GM04504 (cell line): ENCODE measurements around the gene TCF20.

ENCODE experiments used
- DNase-seq: peaks from one replicate; pipeline ENCODE4 v3.0.0-alpha.2; 2012; ENCODE audit warnings: low read depth

Gene TCF20

GRCh38 chr22:42270510-42271190 lies at the start of gene TCF20:
TSS of gene TCF20 (minus strand) at chr22:42270653. CDS start at chr22:42215305, 55,348 bp downstream.
- peak; percentile 24 for DNase-seq

GRCh38 chr22:42319386-42319785 lies 48.9 kb upstream of the TCF20 start:
- no peak for DNase-seq

- DNase-seq: no peak
Measured at GRCh38 chr22:42318967-42319366, 48.5 kb upstream of the TCF20 start.

GRCh38 chr22:42317691-42318547 lies 47.5 kb upstream of the TCF20 start:
- DNase-seq: no peak

GRCh38 chr22:42317008-42317407 lies 46.6 kb upstream of the TCF20 start:
- peak; percentile 28 for DNase-seq

- no peak for DNase-seq
Measured at GRCh38 chr22:42315392-42315756, 44.9 kb upstream of the TCF20 start.

GRCh38 chr22:42314709-42315391 lies 44.4 kb upstream of the TCF20 start:
- no peak for DNase-seq

GRCh38 chr22:42313804-42314581 lies 43.5 kb upstream of the TCF20 start:
- DNase-seq: no peak

GRCh38 chr22:42313204-42313603 lies 42.8 kb upstream of the TCF20 start:
- DNase-seq: no peak

GRCh38 chr22:42310291-42311015 lies 40.0 kb upstream of the TCF20 start:
- no peak for DNase-seq

GRCh38 chr22:42309865-42310264 lies 39.4 kb upstream of the TCF20 start:
- no peak for DNase-seq

GRCh38 chr22:42308892-42309468 lies 38.5 kb upstream of the TCF20 start:
- DNase-seq: no peak

- DNase-seq: no peak
Measured at GRCh38 chr22:42307806-42308563, 37.5 kb upstream of the TCF20 start.

GRCh38 chr22:42306010-42306409 lies 35.6 kb upstream of the TCF20 start:
- no peak for DNase-seq

GRCh38 chr22:42304324-42304790 lies 33.9 kb upstream of the TCF20 start:
- DNase-seq: no peak

GRCh38 chr22:42303396-42304323 lies 33.2 kb upstream of the TCF20 start:
- DNase-seq: no peak

GRCh38 chr22:42301742-42302102 lies 31.3 kb upstream of the TCF20 start:
- DNase-seq: no peak

- no peak for DNase-seq
Measured at GRCh38 chr22:42301077-42301741, 30.8 kb upstream of the TCF20 start.
